GM21723 (cell line): ENCODE measurements around the gene PPFIA1.
A peak's percentile ranks its signal among the peaks of the same experiment; 100 is the strongest.

Experiments used
- ATAC-seq: cut with Tn5 transposase; IDR thresholded peaks from one replicate; pipeline ENCODE4 v1.9.1; 2021; ENCODE audit warnings: mild to moderate bottlenecking, moderate library complexity; ENCODE audit not compliant: unreplicated experiment

PPFIA1 gene

GRCh38 chr11:70270104-70270876 is at the start of gene PPFIA1:
TSS of gene PPFIA1 (plus strand) at chr11:70270690. CDS start at chr11:70272173, 1,483 bp downstream.
- ATAC-seq = peak; percentile 86

GRCh38 chr11:70220920-70221319 is 49.6 kb upstream of the PPFIA1 start:
- no peak for ATAC-seq

GRCh38 chr11:70225681-70226177 is 44.8 kb upstream of the PPFIA1 start:
- ATAC-seq = no peak

DNA sequence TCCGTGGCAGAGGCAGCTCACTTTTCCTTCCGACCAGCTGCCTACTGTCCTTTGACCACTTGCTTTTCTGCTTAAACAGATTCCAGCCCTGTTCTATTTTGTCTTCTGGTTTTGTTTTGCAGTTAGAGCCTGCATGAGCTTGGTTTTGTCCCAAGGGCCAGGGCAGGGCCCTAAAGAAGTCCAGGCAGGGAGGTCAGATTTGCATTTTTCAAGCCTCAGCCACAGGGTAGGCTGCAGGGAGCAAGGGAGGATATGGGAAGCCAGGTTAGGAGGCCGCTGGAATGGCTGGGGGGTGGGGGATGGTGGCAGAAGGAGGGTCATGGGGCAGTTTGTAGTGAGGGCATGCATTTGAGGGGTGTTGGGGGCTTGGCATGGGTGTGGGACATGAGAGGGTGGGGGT is 44.3 kb upstream of the PPFIA1 start:
- no peak for ATAC-seq

DNA sequence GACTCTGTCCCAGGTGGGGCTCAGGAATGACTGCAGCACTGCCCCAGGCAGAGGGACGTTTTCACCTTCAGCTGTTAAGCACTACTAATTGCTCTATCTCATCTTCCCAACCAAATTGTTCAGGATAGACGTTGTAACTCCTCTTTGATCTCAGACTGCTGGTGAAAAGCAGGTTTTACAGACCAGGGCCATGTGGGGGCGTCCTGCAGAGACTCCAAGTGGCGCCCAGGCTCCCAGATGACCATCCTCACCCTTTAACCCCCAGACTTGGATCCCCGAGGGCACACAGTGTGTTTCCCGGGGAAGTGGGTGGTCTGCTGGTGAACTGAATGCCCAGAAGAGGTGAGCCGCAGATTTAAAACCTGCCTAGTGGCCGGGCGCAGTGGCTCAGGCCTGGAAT is 43.5 kb upstream of the PPFIA1 start:
- ATAC-seq = no peak

- ATAC-seq = no peak
Observed at GRCh38 chr11:70229737-70230136, 40.8 kb upstream of the PPFIA1 start.

- ATAC-seq = no peak
Observed at GRCh38 chr11:70230151-70230839, 40.2 kb upstream of the PPFIA1 start.

DNA sequence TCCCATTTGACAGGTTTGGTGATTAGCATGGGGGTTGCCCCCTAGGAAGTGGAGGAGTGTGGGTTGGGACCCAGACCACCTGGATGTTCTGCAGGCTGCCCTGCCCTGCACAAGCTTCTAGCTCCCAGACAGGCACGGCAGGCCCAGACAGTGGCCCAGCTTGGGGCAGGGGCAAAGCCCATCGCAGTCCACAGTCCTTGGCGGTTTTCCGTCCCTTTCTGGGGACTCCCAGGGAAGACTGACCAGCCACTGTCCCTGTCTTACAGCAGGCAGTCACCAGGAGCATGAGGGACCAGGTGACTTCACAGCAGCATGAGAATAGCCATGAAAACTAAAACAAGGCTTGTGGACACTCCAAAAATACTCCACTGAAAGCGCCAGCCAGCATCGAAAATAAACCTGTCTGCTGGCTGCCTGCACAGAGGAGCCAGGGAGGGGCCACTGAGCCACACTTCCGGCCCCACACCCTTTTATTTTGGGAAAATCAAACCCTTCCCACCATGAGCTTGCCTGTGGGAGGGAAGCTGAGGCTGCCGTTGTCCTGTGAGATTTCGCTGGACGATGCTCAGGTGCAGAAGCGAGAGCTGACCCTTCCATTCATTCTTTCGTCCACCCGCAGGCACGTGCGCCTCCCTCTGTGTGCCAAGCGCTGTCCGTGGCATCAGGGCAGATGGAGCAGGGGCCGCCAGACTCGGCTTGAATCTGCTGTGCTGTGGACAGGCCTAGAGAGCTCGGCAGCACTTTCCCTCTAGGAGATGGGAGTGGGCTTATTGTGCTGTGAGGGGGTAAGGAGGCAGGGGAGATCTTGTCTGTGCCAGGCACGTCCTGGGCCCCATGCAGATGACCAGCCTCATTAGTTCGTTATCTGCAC is 39.4 kb upstream of the PPFIA1 start:
- ATAC-seq = no peak

- ATAC-seq = no peak
Observed at GRCh38 chr11:70233034-70233433, 37.5 kb upstream of the PPFIA1 start.

GRCh38 chr11:70233511-70233934 is 37.0 kb upstream of the PPFIA1 start:
- no peak for ATAC-seq

GRCh38 chr11:70233962-70234361 is 36.5 kb upstream of the PPFIA1 start:
- no peak for ATAC-seq

DNA sequence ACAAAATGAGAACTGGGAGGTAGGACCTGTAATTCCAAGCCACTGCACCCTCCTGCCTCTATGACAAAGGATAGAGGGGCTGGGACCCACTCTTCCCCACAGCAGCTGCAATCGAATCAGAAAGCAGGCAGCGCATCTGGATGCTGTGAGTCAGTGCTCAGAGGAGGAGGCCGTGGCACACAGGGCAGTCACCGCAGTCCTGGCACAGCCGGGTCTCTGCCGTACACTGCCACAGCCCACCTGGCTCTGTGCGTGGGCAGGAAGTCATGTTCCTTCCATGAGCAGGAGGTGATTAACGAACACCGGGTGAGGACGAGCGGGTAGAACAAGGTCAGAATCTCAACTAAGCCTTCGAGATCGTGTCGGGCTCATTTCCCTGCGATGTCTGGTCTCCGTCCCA is 30.2 kb upstream of the PPFIA1 start:
- ATAC-seq = no peak

GRCh38 chr11:70241709-70242108 is 28.8 kb upstream of the PPFIA1 start:
- no peak for ATAC-seq

DNA sequence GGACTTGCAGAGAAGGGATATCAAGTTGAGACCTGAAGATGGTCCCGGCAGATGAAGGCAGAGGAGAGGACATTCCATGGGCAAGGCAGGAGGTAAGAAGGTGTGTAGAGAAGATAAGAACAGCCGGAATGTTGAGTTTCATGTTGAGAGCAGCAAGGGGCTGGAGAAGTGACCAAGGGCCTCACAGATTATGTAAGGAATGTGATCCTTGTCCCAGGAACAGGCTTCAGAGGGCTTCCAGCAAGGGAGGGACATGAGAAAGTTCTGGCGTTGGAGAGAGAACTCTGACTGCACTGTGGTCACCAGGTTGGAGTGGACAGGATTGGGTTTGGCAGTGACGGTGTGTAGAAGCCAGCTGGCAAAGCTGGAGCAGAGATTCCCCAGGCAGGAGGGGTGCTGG is 27.6 kb upstream of the PPFIA1 start:
- ATAC-seq = no peak

DNA sequence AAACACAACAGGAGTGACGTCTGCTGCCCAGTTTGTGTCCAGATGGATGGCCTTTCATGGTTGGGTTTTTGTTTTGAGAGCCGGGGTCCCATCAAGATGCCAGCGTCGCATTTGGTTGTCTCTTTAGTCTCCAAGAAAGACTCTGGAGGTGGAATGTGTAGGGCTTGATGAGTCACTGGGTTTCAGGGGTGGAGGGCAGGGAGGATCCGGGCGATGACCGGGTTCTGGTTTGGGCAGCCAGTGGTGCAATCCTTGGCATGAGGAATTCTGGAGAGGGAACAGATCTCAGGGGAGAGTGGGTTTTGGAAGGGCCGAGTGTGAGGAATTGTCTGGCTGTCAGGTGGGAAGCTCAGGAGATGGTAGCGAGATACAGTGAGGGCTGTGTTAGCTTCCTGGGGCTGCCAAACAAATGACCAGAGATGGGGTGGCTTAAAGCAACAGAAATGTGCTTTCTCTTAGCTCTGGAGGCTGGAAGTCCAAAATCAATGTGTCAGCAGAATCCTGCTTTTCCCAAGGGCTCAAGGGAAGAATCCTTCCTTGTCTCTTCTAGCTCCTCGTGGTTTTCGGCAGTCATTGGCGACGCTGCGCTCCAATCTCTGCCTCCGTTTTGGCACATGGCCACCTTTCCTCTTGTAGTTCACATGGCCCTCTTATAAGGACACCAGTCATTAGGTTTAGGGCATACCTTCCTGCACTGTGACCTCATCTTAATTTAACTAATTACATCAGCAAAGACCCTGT is 26.4 kb upstream of the PPFIA1 start:
- ATAC-seq = no peak

- no peak for ATAC-seq
Observed at GRCh38 chr11:70244698-70245097, 25.8 kb upstream of the PPFIA1 start.

DNA sequence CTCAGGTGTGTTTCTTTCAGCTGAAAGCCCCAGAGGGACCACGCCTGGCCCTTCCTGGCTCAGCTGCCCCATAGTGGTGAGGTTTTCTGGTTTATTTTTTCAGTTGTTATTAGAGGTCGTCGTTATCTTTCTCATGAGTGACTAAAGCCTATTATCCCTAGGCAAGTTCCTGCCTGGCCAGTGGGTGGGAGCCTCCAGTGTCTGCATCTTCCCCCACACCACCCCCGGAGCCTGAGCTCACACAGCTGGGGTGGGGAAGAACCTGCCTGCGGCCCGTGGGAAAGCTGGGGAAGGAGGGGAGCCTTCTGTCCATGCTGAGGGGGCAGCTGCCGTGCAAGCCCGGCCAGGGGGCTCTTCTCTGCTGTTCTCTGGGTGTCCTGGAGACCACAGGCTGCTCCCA is 24.3 kb upstream of the PPFIA1 start:
- ATAC-seq = no peak

DNA sequence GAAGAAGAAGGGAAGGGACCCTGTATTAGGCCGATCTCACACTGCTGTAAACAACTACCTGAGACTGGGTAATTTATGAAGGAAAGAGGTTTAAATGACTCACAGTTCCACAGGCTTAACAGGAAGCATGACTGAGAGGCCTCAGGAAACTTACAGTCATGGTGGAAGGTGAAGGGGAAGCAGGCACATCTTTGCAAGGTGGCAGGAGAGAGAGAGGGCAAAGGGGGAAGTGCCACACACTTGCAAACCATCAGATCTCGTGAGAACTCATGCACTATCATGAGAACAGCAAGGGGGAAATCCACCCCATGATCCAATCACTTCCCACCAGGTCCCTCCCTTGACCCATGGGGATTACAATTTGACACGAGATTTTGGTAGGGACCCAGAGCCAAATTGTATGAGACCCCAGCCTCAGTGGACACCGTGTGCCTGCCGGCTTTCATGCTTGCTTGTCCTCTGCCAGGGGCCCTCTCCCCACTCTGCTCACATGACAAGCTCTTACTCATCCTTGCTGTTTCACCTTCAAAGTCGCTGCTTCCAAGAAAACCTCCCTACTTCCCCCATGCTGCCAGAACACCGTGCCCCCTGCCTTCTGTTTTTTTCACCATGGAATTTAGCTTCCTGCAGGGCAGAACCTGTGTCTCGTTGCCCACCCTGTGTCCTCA is 23.3 kb upstream of the PPFIA1 start:
- no peak for ATAC-seq

- ATAC-seq = no peak
Observed at GRCh38 chr11:70247710-70248072, 22.8 kb upstream of the PPFIA1 start.
